Nucleus accumbens (tissue), 56 donors: ENCODE data around the gene ABCA3.
"Not testable (repeated sequence)": the region's sequence is repeated elsewhere in the genome, so short reads cannot be mapped to it uniquely, and the experiment has no call there.

Experiments used
- DNase-seq, 56 donors: peaks; one replicate each; lab custom pipeline; 2025; lab: John Stamatoyannopoulos, UW

ABCA3 gene

DNA sequence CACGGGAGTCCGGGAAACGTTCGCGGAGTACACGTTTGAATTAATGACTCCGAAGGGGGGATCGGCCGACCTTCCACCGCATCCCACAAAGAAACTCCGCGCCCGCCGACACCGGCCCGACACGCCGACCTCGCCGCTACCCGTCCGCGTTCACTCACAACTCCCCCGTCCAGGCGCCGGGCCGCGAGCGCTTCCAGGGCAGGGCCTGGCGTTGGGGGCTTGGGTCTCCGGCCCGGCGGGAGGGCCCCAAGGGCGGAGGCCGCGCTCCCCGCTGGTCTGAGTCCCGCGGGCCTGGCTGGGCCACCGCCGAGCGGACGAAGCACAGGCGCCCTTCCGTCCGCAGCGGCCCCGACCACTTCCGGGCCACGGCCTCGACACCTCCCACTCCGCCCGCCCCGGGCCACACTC lies 73.0 kb downstream of the ABCA3 start:
- DNase-seq = peak in 7 of 56 donors; percentile 47 to 90 (median 83)

GRCh38 chr16:2266887-2267286 lies 73.6 kb downstream of the ABCA3 start:
- not testable (repeated sequence) for DNase-seq

DNA sequence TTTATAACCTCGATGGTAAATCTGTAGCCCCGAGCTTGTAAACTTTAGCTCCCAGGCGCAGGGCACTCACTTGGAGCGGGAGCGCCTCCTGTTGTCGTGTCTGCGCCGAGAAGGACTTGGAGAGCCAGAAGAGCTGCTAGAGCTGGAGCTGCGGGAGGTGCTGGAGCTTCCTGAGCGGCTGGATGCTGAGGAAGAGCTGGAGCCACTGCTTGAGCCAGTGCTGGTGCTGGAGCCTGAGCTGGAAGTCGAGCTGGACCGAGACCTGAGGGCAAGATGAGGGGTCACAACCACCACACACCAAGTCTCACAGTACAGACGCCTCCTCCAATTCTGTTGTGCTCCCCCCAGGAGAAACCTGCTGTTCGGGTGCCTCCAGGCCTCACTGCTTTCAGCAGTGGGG lies 77.5 kb downstream of the ABCA3 start:
- DNase-seq = not testable (repeated sequence)

GRCh38 chr16:2260250-2260649 lies 80.3 kb downstream of the ABCA3 start:
- DNase-seq = no peak

DNA sequence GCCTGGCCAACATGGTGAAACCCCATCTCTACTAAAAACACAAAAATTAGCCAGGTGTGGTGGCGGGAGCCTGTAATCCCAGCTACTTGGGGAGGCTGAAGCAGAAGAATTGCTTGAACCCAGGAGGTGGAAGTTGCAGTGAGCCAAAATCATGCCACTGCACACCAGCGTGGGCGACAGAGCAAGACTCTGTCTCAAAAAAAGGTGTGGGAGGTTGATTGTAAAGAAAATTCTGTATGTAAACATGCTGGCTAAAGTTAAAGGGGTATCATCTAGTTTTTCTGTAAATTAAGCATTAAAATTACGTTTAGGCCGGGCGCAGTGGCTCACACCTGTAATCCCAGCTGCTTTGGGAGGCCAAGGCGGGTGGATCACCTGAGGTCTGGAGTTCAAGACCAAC lies 82.0 kb downstream of the ABCA3 start:
- DNase-seq = not testable (repeated sequence)

DNA sequence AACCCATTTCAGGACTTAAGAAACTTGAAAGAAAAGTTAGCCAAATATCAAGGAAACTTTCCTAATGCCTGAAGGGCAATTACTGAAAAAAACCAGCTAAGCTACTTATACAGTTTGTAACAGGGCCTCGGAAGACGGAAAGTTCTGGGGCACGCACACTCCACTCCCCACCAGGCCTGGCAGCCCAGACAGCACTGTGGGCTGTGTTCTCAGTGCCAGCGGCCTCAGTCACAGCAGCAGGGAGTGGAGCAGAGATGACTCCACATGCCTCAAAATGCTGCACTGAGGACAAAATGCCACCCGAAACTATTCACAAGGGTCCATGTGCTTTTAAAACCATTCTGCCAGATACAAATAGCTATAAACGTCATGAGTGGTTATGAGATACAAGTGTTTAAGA lies 82.8 kb downstream of the ABCA3 start:
- no peak for DNase-seq

DNA sequence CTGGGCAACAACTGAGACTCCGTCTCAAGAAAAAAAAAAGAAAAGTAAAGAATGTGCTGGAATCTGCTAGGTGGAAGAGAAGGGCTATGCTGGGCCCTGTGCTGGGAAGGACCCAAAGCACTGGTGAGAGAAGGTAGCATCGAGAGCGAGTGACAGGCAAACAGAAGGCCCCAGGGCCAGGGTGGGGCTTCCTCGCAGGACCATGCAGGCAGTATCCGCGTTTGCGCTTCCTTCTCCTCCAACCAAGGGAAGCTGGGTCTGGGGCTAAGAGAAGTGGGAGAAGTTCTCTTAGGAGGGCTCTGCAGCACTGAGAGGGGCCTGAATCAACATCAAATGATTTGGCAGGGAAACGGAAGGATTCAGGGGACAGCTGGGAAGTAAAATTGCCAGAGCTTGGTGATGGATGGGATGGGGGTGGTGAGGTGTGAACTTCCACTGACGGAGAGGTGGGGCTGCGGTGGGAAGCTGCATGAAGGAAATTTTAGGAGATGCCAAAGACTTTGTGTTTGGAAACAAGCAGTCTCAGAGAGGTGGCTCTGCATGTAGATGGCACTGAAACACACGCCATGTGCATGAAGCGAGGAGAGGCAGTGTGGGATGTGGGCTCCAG lies 83.9 kb downstream of the ABCA3 start:
- DNase-seq = no peak

- no peak for DNase-seq
Observed at GRCh38 chr16:2253293-2253692, 87.2 kb downstream of the ABCA3 start.

DNA sequence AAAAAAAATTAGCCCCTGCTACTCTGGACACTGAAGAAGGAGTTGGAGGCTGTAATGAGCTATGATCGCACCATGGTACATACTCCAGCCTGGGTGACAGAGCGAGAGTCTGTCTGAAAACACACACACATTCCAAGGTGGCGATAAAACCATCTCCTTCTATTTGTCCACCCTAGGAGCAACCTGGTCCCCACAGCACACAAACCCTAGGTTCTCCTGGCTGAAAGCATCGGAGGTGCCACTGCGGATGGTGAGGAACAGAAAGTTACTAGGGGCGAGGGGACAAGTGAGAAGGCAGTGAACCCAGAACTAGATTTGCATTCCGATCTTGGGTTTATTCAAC lies 87.8 kb downstream of the ABCA3 start:
- DNase-seq = no peak

DNA sequence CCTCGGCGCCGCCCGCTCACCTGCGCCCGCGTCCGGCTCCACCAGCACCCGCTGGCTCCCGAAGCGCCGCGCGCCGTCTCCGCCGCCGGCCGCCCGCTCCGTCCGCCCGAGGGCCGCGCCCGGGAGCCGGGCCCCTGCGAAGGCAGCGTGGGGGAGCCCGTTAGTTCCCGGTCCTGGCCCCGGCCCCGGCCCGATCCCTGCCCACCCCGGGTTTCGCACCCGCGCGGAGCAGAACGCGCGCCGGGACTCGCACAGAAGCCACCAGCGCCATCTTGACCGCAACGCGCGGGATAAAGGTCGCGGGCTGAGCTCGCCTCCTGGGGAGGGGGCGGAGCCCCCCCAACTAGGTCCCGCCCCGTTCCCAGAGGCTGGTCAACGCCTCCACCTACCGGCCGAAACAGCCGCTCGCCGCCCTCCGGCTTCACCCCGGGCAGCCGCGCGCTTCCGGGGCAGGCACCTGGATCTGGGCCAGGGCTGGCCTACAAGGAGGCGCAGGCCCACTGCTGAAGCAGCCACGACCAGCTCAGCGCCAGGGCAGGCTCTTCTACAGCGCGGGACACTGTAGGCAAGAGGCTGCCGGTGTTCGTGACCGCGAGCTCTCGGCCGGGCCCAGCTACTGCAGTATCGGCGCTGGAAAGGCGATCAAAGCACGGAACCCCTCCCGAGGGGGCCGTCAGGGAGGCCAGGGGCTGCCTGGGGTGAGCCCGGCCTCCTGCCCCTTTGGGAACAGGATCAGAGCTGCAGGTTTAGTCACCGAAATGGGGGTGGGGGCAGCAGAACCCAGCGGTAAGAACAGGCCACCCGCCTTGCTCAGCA lies 89.0 kb downstream of the ABCA3 start, which contains the start of gene ECI1:
Gene ECI1 (minus strand): TSS at position 292 of the 816 bp plus-strand sequence. CDS start 21 bp downstream, at position 271.
- peak; percentile 41 to 94 (median 88) for DNase-seq

DNA sequence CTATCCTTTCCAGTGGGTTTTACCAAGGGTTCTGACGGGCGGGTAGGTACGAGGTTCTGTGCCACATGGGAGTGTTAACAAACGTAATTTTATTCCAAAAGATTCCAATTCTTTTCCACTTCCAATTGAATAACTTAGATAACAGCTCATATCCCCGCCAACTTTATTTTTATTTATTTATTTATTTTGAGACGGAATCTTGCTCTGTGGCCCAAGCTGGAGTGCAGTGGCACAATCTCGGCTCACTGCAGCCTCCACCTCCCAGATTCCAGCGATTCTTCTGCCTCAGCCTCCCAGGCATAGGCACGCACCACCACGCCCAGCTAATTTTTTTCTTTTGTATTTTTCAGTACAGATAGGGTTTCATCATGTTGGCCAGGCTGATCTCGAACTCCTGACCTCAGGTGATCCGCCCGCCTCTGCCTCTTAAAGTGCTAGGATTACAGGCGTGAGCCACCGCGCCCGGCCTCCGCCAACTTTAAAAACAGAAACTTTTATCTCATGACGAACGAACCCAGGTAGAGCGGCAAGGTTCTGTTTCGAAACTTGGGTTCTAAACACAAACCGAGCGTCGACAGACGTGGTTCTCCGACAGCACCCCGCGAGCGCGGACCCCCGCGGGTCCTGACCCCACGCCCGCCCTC lies 89.8 kb downstream of the ABCA3 start:
- DNase-seq = no peak

DNA sequence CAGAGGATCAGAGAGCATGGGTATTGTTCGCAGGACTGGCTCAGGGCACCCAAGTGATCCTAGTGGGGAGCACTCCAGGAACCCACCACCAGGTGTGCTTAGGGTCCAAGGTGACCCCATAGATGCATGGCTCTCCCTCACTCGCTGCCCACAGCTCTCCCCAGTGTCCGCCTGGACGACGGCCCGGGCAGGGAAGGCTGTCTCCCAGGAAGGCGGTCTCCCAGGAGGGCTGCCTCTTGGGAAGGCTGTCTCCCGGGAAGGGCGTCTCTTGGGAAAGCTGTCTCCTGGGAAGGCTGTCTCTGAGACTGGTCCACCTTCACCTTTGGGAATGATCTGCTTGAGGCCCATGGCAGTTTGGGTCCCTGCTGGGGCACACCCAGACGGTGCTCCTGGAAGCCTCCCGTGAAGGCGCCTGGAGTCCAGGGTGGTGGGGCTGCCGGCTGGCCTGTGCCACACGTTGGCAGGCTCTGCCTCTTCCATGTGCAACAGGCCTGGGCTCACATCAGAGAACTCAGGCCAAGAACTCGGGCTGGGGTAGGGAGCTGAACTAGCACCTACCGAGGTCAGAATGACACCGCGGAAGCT lies 94.1 kb downstream of the ABCA3 start:
- DNase-seq = no peak

GRCh38 chr16:2244926-2245795 lies 95.4 kb downstream of the ABCA3 start:
- DNase-seq = no peak

DNA sequence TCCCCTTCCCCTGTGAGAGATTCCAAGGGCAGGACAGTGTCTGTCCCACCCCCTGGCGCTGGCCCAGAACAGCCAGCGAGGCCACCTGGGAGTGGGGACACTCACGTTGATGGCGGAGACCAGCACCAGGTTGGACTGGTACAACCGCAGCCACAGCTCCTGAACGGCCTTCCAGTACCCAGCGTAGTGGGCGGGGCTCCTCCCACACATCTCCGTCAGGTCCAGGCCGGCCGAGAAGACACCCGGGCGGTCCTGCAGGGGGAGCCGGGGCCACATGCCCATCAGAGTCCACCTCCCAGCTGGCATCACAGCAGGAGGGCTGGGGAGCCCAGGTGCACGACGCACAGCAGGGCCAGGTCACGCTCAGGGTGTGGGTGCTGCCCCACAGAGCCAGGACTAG lies 96.2 kb downstream of the ABCA3 start:
- DNase-seq = no peak

DNA sequence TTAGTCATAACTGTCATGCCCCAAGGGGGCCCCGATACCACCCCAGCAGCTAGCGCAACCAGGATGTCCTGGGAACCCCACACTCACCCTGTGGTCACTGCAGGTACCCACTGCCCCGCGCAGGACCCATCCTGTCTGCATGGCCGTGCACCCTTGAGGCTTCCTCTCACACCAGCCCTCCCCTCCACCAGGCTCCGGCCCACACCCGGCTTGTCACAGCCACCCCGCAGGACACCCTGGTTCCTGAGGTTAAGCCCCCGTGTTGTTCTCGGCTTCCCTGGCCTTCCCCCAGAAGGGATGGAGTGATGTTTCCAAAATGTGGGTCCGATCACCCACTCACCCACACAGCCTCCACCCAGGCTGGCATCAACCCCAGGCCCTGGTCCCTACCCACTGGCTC lies 96.7 kb downstream of the ABCA3 start:
- DNase-seq = no peak

DNA sequence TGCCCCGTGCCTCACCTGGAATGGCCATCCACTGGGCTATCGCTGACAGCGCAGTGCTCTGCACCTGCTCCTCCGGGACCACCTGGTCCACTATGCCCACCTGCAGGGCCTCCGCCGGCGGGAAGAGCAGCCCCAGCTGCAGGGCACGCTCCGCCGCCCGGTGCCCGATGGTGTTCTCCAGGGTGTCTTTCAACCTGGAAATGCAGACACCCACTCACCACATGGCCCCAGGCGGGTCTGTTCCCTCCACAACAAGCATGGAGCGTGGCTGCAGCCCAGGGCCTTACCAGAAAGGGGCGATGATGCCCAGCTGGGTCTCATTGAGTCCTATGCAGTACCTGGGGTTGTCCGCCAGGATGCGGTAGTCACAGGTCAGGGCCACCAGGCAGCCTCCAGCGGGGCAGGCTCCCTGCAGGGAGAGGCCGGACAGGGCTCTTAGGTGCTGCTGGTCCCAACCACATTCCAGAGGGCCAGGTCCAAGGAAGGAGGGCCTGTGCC lies 97.4 kb downstream of the ABCA3 start:
- no peak for DNase-seq

- DNase-seq = no peak
Observed at GRCh38 chr16:2242598-2242997, 97.9 kb downstream of the ABCA3 start.

DNA sequence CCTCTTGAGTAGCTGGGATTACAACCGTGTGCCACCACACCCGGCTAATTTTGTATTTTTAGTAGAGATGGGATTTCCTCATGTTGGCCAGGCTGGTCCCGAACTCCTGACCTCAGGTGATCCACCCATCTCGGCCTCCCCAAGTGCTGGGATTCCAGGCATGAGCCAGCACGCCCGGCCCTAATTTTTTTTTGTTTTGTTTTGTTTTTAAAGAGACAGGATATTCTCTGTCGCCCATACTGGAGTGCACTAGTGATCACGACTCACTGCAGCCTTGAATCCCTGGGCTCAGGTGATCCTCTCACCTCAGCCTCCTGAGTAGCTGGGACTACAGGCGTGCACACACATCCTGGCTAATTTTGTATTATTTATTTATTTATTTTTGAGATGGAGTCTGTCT lies 100.2 kb downstream of the ABCA3 start:
- DNase-seq = not testable (repeated sequence)

- no peak for DNase-seq
Observed at GRCh38 chr16:2238838-2239675, 101.5 kb downstream of the ABCA3 start.
